Measurements from ENCODE around the gene KANTR.

- TF ChIP-seq CTCF (IDR thresholded peaks at IDR 0.05): no peak
- TF ChIP-seq POLR2A (IDR thresholded peaks at IDR 0.05): no peak
Observed at GRCh38 chrX:53065104-53065503, 28.8 kb upstream of the KANTR start.
